GM19438 (cell line): ENCODE results near the gene GSTT2B.
"Not testable (repeated sequence)": the region's sequence is repeated elsewhere in the genome, so short reads cannot be mapped to it uniquely, and the experiment has no call there.

Source experiments
- ATAC-seq: cut with Tn5 transposase; IDR thresholded peaks from one replicate; pipeline ENCODE4 v1.9.1; 2021; ENCODE audit warnings: low read depth; ENCODE audit not compliant: unreplicated experiment

Gene GSTT2B

GRCh38 chr22:23949764-23950163 lies 11.2 kb downstream of the GSTT2B start:
- not testable (repeated sequence) for ATAC-seq

- ATAC-seq = not testable (repeated sequence)
Observed at GRCh38 chr22:23947391-23947790, 13.6 kb downstream of the GSTT2B start.

- ATAC-seq = not testable (repeated sequence)
Observed at GRCh38 chr22:23940166-23940565, 20.8 kb downstream of the GSTT2B start.

- ATAC-seq = no peak
Observed at GRCh38 chr22:23939017-23939357, 22.0 kb downstream of the GSTT2B start.

- ATAC-seq = no peak
Observed at GRCh38 chr22:23938328-23939016, 22.5 kb downstream of the GSTT2B start.

GRCh38 chr22:23926561-23926960 lies 34.4 kb downstream of the GSTT2B start:
- ATAC-seq = no peak

GRCh38 chr22:23925020-23925606 lies 35.9 kb downstream of the GSTT2B start:
- no peak for ATAC-seq

- no peak for ATAC-seq
Observed at GRCh38 chr22:23922921-23923320, 38.1 kb downstream of the GSTT2B start.

- not testable (repeated sequence) for ATAC-seq
Observed at GRCh38 chr22:23921586-23922201, 39.3 kb downstream of the GSTT2B start.

- ATAC-seq = not testable (repeated sequence)
Observed at GRCh38 chr22:23920267-23920611, 40.8 kb downstream of the GSTT2B start.

- no peak for ATAC-seq
Observed at GRCh38 chr22:23915290-23915689, 45.7 kb downstream of the GSTT2B start.

- ATAC-seq = peak; percentile 98
Observed at GRCh38 chr22:23913661-23914353, 47.2 kb downstream of the GSTT2B start.

GRCh38 chr22:23913306-23913660 lies 47.7 kb downstream of the GSTT2B start:
- peak; percentile 2 for ATAC-seq

GRCh38 chr22:23912293-23912903 lies 48.6 kb downstream of the GSTT2B start:
- no peak for ATAC-seq

GRCh38 chr22:23911318-23911980 lies 49.5 kb downstream of the GSTT2B start:
- ATAC-seq = no peak

- no peak for ATAC-seq
Observed at GRCh38 chr22:23910496-23911190, 50.4 kb downstream of the GSTT2B start.

GRCh38 chr22:23909296-23909898 lies 51.6 kb downstream of the GSTT2B start:
- ATAC-seq = no peak

- no peak for ATAC-seq
Observed at GRCh38 chr22:23908587-23909205, 52.3 kb downstream of the GSTT2B start.

GRCh38 chr22:23907423-23907822 lies 53.6 kb downstream of the GSTT2B start:
- not testable (repeated sequence) for ATAC-seq
